Neuron (in vitro differentiated cells): ENCODE results near the gene RNF144B.
"Not testable (repeated sequence)": the region's sequence is repeated elsewhere in the genome, so short reads cannot be mapped to it uniquely, and the experiment has no call there.

Source experiments
- H2AFZ ChIP-seq: one replicate; pipeline ENCODE4 v1.6.1; 2013; ENCODE audit warnings: low read depth, mild to moderate bottlenecking, inconsistent platforms, low read length, moderate library complexity
- H3K27me3 ChIP-seq: one replicate; pipeline ENCODE4 v1.6.1; 2013; ENCODE audit warnings: low read length; ENCODE audit not compliant: insufficient read depth
- H3K36me3 ChIP-seq: one replicate; pipeline ENCODE4 v1.6.1; 2013; ENCODE audit warnings: low read length; ENCODE audit not compliant: insufficient read depth
- H3K4me1 ChIP-seq: one replicate; pipeline ENCODE4 v1.6.1; 2013; ENCODE audit warnings: low read length; ENCODE audit not compliant: insufficient read depth
- H3K4me3 ChIP-seq: 2 replicates; pipeline ENCODE4 v1.5.1; 2013; ENCODE audit warnings: mild to moderate bottlenecking, low read length, moderate library complexity
- H3K9me3 ChIP-seq: one replicate; pipeline ENCODE4 v1.6.1; 2013; ENCODE audit warnings: low read length

RNF144B gene

DNA sequence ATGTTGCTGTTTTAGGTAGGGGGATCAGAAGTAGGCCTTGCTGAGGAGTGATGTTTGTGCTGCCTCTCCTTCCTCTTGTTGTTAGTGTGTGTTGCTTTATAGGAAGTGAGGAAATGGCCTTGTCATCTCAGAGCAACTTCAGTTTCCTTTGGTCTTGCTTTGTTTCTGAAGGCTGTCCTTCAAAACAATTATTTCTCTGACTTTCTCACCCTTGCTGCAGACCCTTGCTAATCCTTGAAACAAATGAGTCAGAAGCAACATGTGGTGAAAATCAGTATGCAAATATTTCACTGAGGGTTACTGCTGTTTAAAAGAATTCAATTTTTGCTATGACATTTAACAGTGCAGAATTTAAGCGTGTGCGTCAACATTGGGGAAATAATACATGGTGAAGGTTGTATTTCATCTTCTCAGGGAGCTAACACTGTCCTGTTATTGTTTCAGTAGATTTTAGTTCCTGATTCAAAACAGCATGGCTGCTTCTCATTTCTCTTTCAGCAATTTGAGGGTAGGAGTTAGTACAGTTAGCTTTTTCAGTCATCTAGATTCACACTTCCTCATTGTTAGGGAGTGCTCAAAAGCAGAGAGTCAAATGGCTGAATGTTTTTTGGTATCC is 13.8 kb downstream of the RNF144B start:
- H2AFZ ChIP-seq = no peak overlapping the region
- H3K36me3 ChIP-seq = no peaks in the 10 kb centered on the region
- H3K4me1 ChIP-seq = no peaks in the 10 kb centered on the region
- H3K4me3 ChIP-seq = no peak overlapping the region
- no peaks in the 10 kb centered on the region for H3K27me3 ChIP-seq
- no peaks in the 10 kb centered on the region for H3K9me3 ChIP-seq

DNA sequence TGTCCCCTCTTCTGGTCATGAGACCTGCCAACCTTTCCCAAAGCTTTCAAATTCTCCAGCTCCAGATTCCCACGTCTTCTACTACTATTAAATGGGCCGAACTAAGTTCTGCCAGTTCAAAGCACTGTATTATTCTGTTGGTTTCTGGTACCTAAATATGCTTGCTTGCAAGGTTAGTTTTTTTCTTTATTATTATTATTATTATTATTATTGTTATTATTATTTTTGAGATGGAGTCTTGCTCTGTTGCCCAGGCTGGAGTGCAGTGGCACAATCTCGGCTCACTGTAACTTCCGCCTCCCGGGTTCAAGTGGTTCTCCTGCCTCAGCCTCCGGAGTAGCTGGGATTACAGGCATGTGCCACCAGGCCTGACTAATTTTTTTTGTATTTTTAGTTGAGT is 17.8 kb downstream of the RNF144B start:
- H3K4me3 ChIP-seq, H3K4me1 ChIP-seq, H3K9me3 ChIP-seq, H2AFZ ChIP-seq, H3K27me3 ChIP-seq, H3K36me3 ChIP-seq: not testable (repeated sequence)

DNA sequence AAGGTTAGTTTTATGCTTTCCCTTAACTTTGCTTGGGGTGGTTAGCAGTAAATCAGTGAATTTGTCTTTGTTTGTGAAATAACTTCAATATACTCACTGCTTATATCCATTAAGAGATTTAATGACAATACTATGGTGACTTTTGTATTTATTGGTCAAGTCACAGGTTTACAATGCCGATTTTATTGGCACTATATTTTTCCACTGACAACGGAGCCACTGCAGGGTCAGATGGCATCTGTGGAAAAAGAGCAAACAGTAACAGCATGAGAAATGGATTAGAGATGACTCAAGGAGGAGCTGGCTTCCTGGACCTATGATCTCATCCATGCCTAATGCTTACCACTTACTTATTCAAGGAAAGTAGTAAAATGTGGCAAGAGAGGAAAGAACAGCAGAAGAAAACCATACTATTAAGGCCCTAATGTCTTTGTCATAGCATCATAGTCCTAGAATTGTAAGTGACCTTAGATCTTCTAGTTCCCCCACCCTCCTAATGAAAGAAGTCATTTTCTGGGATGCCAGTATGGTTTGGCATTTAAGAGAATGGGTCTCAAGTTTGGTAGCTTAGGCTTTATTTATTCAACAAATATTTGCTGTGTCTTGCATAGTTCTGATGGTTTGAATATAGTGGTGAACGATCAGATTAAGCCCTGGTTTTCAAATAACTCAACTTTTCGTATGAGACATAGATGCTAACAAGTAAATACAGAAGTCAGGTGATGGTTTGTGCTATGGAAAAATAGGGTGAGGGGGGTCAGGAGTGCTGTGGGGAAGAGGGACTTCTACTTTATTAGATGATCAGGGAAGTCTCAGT is 18.5 kb downstream of the RNF144B start:
- Histone ChIP-seq H3K36me3 (no peaks in the 10 kb centered on the region), H3K9me3 (no peaks in the 10 kb centered on the region), H3K4me1 (no peaks in the 10 kb centered on the region), H3K4me3 (no peak overlapping the region), H3K27me3 (no peaks in the 10 kb centered on the region), H2AFZ (no peak overlapping the region)

DNA sequence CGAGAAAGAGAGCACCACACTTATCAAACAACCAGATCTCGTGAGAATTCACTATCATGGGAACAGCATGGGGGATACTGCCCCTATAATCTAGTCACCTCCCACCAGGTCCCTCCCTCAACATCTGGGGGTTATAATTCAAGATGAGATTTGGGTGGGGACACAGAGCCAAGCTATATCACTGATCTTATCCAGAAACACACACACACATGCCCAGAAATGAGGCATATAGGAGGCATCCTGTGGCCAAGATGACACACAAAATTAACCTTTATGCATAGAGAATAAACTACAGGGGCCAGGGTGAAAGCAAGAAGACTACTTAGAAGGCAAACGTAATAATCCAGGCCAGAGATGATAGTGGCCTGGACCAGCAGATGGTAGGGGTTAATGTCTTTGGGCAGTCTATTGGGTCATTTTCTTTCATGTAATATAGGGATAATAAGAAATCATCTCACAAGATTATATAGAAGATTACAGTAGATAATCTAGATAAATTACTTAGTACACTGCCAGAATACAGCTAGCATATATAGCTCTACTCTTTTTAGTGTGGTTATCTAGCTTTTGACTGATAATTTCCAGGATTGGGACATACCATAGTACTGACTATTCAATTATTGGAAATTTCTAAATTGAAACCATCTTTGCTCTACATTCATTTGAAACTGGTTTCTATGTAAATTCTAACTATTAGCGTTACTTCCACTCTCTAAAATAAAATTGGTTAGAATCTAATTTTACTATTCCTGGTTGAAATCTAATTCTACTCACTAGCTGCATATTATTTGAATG is 20.0 kb downstream of the RNF144B start:
- no peaks in the 10 kb centered on the region for H3K4me1 ChIP-seq

DNA sequence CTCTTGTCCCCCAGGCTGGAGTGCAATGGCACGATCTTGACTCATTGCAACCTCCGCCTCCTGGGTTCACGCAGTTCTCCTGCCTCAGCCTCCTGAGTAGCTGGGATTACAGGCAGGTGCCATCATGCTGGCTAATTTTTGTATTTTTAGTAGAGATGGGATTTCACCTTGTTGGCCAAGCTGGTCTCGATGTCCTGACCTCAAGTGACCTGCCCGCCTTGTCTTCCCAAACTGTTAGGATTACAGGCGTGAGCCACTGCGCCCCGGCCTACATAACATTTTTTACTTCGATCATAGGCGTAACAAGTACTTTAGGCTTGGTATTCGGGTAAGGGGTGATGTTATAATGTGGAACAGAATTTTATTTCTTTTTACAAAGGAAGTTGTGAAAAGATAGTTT is 22.5 kb downstream of the RNF144B start:
- not testable (repeated sequence) for H2AFZ ChIP-seq, H3K27me3 ChIP-seq, H3K4me3 ChIP-seq, H3K9me3 ChIP-seq, H3K36me3 ChIP-seq, H3K4me1 ChIP-seq

More for the DNA sequence above, 20.0 kb downstream of the RNF144B start:
- Histone ChIP-seq H3K4me3 (no peak overlapping the region), H3K27me3 (no peaks in the 10 kb centered on the region), H3K36me3 (no peaks in the 10 kb centered on the region), H2AFZ (no peak overlapping the region), H3K9me3 (no peaks in the 10 kb centered on the region)

DNA sequence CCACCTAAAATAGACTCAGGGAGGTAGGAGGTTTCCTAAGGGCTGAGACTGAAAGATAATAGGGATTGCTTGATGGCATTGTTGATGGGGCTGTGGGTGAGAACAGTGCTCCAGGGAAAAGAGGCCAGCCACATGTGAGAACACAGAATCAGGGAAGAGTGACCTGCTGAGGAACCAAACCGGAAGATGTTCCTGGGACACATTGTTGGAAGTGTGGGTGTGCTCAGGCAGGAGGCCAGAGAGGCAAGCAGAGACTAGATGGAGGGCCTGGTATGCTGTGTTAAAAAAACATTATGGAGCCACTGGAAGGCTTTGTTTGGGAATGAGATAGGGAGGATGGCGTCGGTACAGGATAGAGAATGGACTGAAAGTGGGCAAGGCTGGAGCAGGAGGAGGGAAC is 23.3 kb downstream of the RNF144B start:
- no peaks in the 10 kb centered on the region for H3K9me3 ChIP-seq
- no peak overlapping the region for H2AFZ ChIP-seq
- H3K27me3 ChIP-seq = no peaks in the 10 kb centered on the region
- no peak overlapping the region for H3K4me3 ChIP-seq
- H3K4me1 ChIP-seq = no peaks in the 10 kb centered on the region
- H3K36me3 ChIP-seq = no peaks in the 10 kb centered on the region

DNA sequence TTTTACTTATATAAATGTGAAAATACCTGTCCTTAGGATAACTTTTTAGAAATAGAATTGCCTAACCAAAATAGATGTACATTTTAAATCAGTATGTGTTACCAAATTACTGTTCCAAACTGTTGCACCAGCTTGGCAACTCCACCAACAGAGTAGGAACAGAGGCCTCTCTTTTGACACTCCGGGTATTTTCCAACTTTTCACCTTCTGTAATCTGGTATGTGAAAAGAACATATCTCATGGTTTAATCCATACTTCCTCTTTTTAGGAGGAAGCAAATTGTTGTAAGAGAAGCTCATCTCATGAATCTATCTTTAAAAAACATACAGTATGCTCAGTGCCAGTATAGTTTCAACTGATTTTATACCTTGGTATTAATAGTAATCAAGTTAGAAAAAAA is 24.9 kb downstream of the RNF144B start:
- Histone ChIP-seq H3K4me1 (peaks cover 6% of the 10 kb centered on the region), H3K9me3 (no peaks in the 10 kb centered on the region), H3K4me3 (no peak overlapping the region), H2AFZ (no peak overlapping the region), H3K27me3 (no peaks in the 10 kb centered on the region), H3K36me3 (no peaks in the 10 kb centered on the region)

DNA sequence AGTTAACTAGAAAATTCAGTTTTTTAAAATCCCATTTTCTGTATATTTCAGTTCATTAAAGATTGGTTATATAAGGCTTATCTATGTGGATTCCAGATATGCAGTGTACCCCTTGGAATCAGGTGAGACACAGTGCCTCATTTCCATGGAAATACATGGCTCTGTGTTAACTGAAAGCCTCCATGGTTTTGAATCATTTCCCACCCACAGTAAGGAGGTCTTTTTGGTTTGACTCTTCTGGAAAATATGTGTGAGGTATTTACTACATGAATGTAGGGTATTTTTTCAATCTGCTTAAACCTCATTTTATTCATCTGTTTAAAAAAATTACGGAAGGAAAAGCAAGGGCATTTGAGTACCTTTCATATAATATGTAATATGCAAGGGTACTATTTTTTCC is 25.5 kb downstream of the RNF144B start:
- Histone ChIP-seq H2AFZ (no peak overlapping the region), H3K4me1 (peaks cover 6% of the 10 kb centered on the region), H3K4me3 (no peak overlapping the region), H3K36me3 (no peaks in the 10 kb centered on the region), H3K27me3 (no peaks in the 10 kb centered on the region), H3K9me3 (no peaks in the 10 kb centered on the region)

DNA sequence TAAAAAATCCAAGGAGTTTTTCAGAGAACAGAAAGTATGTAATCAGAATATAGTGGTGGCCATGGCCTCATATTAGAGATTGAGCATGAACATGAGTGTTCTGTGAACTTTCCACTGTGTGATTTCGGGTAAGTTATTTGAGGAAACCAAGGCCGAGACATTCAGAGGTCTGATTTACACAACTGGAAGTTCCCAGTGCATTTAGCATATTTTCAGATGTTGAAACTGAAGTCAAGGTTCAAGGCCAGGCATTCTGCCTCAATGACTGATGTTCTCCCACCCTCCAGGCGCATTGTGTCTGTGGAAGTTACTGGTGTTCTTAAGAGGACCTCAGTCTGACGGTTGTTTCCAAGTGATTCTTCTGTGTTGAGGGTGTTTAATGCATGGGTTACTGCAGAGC is 26.2 kb downstream of the RNF144B start:
- Histone ChIP-seq H2AFZ (no peak overlapping the region), H3K36me3 (no peaks in the 10 kb centered on the region), H3K9me3 (no peaks in the 10 kb centered on the region), H3K27me3 (no peaks in the 10 kb centered on the region), H3K4me1 (peaks cover 6% of the 10 kb centered on the region), H3K4me3 (no peak overlapping the region)

DNA sequence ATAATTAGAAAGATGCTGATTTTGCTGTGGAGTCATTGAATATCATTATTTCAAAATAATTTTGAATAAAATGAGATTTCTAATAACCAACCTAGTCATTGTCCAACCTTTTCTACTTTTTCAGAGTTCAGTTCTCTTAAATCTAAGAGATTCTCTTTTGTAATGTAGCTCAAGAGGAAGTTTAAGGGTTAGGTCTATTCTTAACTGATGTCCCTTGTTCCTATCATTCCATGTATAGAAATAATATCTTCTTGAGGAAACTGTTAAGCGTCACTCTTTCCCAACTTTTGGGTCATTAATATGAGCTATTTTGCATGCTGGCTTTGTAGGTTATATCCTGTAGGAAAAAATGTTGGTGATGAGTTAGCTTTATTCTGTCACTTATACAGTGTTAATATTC is 27.0 kb downstream of the RNF144B start:
- H3K9me3 ChIP-seq = no peaks in the 10 kb centered on the region
- H3K4me3 ChIP-seq = no peak overlapping the region
- H3K27me3 ChIP-seq = no peaks in the 10 kb centered on the region
- no peak overlapping the region for H2AFZ ChIP-seq
- peaks cover 6% of the 10 kb centered on the region for H3K4me1 ChIP-seq
- H3K36me3 ChIP-seq = no peaks in the 10 kb centered on the region

DNA sequence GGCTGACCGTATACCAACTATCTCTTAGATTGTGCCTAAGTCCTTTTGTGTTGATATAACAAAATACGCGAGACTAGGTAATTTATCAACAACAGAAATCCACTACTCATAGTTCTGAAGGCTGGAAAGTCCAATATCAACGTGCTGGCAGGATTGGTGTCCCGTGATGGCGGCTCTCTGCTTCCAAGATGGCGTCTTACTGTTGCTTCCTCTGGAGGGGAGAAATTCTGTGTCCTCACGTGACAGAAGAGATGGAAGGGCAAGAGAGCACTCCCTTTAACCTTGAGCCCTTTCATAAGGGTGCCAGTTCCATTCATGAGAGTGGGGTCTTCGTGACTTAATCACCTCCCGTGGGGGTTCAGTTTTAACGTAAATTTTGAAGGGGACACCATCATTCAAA is 28.1 kb downstream of the RNF144B start:
- H2AFZ ChIP-seq = peak overlapping the region; percentile 61
- peaks cover 6% of the 10 kb centered on the region for H3K4me1 ChIP-seq
- no peaks in the 10 kb centered on the region for H3K27me3 ChIP-seq
- no peak overlapping the region for H3K4me3 ChIP-seq
- H3K9me3 ChIP-seq = no peaks in the 10 kb centered on the region
- no peaks in the 10 kb centered on the region for H3K36me3 ChIP-seq

DNA sequence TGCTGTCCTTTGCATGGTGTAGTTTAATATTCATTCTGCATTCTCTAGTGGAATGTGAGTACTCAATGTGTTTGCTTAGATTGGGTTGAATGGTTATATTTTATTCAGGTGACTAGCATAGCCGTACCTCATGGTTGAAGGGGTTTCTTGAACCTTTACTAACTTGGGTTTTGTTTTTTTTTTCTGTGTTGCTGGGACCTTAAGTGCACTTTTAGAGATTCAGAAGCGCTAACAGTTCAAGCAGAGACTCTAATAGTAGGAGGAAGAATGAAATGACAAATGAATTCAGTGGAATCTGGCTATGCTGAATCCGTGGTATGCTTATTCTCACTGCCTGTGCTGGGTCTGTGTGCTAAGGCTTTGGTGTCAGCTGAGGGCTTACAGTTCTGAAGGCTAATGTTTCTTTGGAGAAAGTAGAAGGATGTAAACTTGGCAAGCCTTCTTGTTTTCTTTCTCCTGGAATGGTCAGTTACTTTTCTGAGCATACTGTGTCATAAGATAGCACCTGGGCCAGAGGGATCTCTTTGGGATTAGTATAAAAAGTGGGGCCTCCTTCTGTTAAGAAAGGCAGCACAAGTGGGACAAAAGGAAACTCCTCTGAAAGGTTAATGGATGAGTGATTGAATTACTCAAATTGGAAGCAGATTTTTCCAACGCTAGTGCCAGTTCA is 28.7 kb downstream of the RNF144B start:
- Histone ChIP-seq H2AFZ (peak overlapping the region; percentile 61), H3K9me3 (no peaks in the 10 kb centered on the region), H3K4me1 (peaks cover 6% of the 10 kb centered on the region), H3K4me3 (no peak overlapping the region), H3K27me3 (no peaks in the 10 kb centered on the region), H3K36me3 (no peaks in the 10 kb centered on the region)

DNA sequence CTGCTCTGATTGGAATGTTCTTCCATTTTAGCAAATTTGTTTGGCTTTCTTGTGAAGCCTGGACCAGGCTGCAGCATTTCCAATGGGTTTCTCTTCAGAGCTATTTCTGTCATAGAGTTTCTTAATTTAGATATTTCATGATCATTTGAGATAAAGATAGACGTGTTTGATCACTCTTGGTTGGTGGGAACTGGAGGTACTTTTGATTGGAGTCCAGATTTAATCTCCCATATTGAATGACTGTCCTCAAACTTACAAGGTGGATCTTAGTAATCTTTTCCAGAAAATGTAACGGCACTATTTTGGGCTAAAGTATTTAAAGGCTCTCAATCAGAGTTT is 29.2 kb downstream of the RNF144B start:
- no peak overlapping the region for H3K4me3 ChIP-seq
- H2AFZ ChIP-seq = no peak overlapping the region
- peaks cover 6% of the 10 kb centered on the region for H3K4me1 ChIP-seq
- H3K9me3 ChIP-seq = no peaks in the 10 kb centered on the region
- H3K27me3 ChIP-seq = no peaks in the 10 kb centered on the region
- H3K36me3 ChIP-seq = no peaks in the 10 kb centered on the region
